HL-60 (cell line): ENCODE results near the gene BCLAF3.

ENCODE experiments used
- DNase-seq, 2 experiments: peaks; one replicate each; pipeline ENCODE4 v3.0.0-alpha.2; 2010 to 2020; ENCODE audit warnings: low read depth in 1 of 2, low spot score in 1 of 2
- H3K27ac ChIP-seq: fragments of 250-450 bp; sonication (Bioruptor Pico); replicated peaks from 2 replicates; pipeline ENCODE4 v1.5.1; 2020; ENCODE audit warnings: mild to moderate bottlenecking, moderate library complexity
- H3K27me3 ChIP-seq: fragments of 250-450 bp; sonication (Bioruptor Pico); 2 replicates; pipeline ENCODE4 v1.5.1; 2021; ENCODE audit warnings: mild to moderate bottlenecking, moderate library complexity; ENCODE audit not compliant: insufficient read depth, poor library complexity, severe bottlenecking
- H3K4me3 ChIP-seq: replicated peaks from 2 replicates; pipeline ENCODE4 v1.5.1; 2011; ENCODE audit warnings: mild to moderate bottlenecking, control low read depth, low read length; ENCODE audit not compliant: insufficient read depth
- CTCF ChIP-seq: IDR thresholded peaks from one replicate; pipeline ENCODE4 v1.5.1; 2011; ENCODE audit warnings: low read length, control low read depth, inconsistent platforms; ENCODE audit not compliant: insufficient read depth
- GABPA ChIP-seq: IDR thresholded peaks from 2 replicates; pipeline ENCODE4 v1.6.1; 2012; ENCODE audit warnings: low read depth
- POLR2AphosphoS5 ChIP-seq: IDR thresholded peaks from 2 replicates; pipeline ENCODE4 v1.6.1; 2012; ENCODE audit warnings: low read depth
- REST ChIP-seq: IDR thresholded peaks from 2 replicates; pipeline ENCODE4 v1.6.1; 2012; ENCODE audit warnings: low read depth; ENCODE audit not compliant: insufficient replicate concordance
- SPI1 ChIP-seq: IDR thresholded peaks from 2 replicates; pipeline ENCODE4 v1.6.1; 2012; ENCODE audit warnings: low read depth, mild to moderate bottlenecking, borderline replicate concordance

The BCLAF3 gene

GRCh38 chrX:20005883-20006282 lies 15.0 kb upstream of the BCLAF3 start:
- no peak overlapping the region for H3K27ac ChIP-seq
- TF ChIP-seq POLR2AphosphoS5 (no peak), SPI1 (no peak), GABPA (no peak), REST (no peak), CTCF (no peak)

GRCh38 chrX:20001588-20001987 lies 10.7 kb upstream of the BCLAF3 start:
- Histone ChIP-seq H3K4me3 (no peak overlapping the region), H3K27me3 (no peaks in the 10 kb centered on the region), H3K27ac (no peak overlapping the region)
- no peak for DNase-seq
- TF ChIP-seq CTCF (no peak), POLR2AphosphoS5 (no peak), REST (no peak), GABPA (no peak), SPI1 (no peak)

More at GRCh38 chrX:20005883-20006282, 15.0 kb upstream of the BCLAF3 start:
- no peaks in the 10 kb centered on the region for H3K27me3 ChIP-seq
- DNase-seq = no peak
- H3K4me3 ChIP-seq = no peak overlapping the region

GRCh38 chrX:19991350-19991718 lies 473 bp upstream of the BCLAF3 start:
- peak overlapping the region; percentile 78 for H3K4me3 ChIP-seq
- TF ChIP-seq GABPA (no peak), SPI1 (no peak), POLR2AphosphoS5 (no peak), REST (no peak), CTCF (no peak)
- no peak for DNase-seq
- H3K27me3 ChIP-seq = no peaks in the 10 kb centered on the region
- H3K27ac ChIP-seq = no peak overlapping the region
